NCI-H748 treated with DMSO at 0.1 percent for 48 hours (cell line): ENCODE data around the gene SIX5.
"Not testable (repeated sequence)": the region's sequence is repeated elsewhere in the genome, so short reads cannot be mapped to it uniquely, and the experiment has no call there.

ENCODE experiments used
- DNase-seq: peaks from one replicate; lab custom pipeline; 2025; lab: John Stamatoyannopoulos, UW

Gene SIX5

DNA sequence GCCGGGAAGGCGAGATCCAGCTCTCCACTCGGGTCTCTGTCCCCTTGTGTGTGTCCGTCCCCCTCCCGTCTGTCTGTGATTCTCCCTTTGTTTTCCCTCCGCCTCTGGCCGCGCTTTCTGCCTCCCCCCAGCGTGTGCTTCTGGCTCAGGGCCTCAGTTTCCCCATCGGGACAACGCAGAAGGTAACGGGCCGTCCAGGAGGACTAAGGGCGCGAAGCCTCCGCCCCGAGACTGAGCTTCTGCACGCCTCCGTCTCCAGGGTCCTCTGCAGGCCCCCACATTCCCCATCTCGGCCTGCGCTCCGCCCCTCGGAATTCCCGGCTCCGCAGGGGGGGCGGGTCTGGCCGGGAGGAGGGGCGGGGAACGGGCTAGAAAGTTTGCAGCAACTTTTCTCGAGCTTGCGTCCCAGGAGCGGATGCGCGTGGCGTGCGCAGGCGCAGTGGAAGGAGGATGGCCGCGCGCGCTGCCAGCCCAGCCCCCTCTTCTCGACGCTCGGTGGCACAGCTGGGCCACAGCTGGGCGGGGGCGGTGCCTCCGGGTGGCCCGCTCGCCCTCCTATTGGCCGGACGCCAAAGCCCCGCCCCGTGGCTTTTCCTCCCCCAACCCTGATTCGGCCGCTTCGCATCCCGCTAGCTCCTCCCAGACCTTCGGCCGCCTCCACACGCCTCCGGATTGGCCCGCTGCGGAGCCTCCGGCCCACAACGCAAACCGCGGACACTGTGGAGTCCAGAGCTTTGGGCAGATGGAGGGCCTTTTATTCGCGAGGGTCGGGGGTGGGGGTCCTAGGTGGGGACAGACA lies at the start of gene SIX5:
Gene SIX5 (minus strand): TSS at position 269 of the 799 bp plus-strand sequence. CDS start 408 bp downstream, outside the sequence.
- DNase-seq, result peak; percentile 94

DNA sequence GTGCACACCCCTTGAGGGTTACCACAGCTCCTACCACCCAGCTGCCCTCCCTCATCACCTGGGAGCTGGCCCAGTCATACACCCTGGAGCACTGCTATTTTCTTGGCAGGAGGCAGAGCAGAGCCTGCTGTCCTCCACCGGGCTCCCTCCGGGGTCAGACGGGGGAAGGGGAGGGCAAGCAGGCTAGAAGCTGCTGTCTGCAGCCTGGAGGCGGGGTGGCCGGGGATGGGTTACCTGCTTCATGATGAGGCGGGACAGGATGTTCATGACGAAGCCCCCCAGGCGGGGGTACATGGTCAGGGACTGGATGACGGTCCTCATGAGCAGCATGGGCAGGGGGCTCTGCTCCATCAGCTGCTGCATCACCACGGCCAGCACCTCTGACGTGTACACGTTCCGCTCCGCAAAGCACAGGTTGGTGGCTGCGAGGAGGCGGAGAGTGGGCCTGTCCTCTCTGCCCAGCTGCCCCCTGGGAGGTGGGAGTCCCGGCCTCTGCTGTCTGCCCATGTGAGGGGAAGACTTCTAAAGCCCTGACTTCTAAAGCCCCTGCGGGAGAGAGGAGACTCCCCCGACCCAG lies 48.8 kb upstream of the SIX5 start:
- DNase-seq, result no peak

DNA sequence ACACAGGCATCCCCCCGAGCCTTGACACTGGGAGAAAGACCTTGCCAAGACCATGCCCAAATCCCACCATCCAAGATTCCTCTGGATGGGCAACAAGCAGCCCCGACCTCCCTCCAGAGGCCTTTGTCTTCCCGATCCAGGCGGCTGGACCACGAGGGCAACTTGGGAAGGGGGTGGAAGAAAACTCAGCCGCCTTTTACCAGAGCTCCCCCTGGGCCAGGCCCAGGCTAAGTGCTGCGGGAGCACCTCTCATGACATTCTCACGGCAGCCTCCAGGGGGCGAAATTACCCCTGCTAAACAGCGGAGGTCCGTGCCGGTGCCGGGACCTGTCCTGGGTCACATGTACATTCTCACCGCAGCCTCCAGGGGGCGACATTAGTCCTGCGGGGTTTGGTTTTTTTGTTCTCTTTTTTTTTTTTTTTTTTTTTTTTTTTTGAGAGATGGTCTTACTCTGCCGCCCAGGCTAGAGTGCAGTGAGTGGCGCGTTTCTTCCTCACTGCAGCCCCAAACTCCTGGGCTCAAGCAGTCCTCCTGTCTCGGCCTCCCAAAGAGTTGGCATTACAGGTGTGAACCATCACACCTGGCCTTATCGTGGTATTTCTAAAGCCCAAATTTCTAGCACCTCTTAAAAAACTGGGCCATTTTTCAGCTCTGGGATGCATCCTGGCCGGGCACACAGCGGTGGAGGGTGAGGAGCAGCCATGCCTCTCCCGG lies 48.1 kb upstream of the SIX5 start:
- peak; percentile 83 for DNase-seq

DNA sequence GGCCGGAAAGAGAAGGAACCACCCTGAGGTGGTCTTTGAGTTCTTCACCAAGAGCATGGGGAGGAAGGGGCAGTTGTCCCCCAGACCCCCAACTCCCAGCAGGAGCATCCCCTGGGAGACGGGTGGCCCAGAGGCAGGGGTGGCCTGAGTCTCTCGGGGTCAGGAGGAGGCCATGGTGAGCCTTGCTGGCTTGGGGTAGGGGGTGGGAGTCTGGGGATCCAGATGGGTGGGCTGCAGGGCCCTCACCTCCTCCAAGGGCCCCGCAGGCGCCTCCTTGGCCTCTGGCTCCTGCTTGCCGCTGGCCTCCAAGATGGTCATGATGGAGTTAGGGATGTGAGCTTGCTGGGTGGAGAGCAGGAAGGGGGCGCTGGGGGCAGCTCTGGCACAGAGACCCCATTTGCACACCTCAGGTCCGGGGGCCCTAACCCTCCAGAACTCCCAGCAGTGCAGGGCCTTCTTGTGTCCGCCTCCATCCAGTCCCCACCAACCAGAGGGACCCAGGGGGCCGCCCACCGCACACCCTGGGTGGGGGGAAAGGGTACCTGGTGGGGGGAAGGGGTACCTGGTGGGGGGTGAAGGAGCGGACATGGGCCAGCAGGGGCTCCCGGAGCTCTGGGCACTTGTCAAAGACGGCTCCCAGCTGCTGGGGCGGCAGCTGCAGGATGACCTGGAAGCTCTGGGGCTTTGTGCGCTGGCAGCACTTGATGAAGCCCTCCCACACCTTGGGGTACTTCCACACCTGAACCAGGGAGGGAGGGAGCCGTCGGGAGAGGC lies 47.4 kb upstream of the SIX5 start:
- no peak for DNase-seq

DNA sequence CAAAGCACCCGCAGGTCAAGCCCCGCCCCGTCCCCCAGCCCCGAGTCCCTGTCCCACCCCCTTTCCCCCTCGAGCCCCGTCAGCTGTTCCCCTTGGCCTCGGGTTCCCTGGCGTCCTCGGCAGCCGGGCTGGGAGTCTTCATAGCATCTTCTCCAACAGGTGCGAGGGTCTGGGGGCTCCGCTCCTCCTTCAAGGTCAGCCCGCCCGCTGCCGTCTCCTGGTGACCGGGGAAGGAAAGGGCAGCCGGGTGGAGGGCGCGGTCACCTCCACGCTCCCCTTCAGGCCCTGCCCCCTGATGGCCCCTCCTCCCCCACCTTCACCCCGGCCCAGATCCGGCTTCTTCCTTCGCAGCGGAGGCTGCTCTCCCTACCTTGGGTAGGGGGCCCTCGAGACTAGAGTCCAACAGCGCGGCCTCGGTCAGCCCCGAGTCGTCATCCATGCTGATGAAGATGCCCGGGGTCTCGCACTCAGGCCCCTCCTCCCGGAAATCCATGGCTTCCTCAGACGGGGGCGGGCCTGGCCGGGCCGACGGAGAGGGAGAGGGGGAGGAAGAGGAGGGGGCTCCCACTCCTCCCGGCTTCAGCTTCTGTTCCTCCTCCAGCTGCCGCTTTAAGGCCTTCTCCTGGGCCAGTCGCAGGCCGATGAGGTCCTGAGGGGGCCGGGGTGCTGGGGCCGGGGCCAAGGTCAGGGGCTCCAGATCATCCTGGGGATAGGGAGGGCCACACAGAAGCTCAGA lies 46.6 kb upstream of the SIX5 start:
- DNase-seq, result no peak

DNA sequence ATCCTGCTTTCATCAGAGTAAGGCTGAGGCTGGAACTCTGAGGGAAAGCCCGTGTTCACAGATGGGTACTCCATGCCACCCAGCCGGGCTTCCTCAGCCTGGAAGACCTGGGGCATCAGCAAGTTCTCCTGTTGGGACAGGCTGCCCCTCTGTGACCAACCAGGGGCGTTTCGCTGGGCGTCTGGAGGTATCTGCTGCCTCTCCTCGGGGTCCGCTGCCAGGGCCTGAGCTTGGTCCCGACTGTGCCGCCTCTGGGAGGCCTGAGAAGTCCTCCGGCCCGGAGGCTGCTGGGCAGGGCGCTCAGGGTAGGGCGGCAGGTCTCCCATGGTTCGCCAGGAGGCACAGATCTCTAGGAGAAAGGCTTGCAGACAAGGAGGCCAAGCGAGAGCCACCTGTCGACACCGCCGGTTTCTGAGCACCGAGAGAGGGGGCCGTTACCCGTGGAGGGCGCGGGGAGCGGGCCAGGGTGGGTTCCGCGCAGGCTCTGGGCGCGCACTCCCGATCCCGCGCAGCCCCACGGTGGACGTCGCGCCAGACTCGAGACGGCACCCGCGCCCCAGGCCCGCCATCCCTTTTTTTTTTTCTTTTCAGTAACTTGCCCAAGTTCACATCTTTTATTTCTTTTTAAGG lies 45.9 kb upstream of the SIX5 start, which contains the start of gene RSPH6A:
Gene RSPH6A (minus strand): TSS at position 458 of the 630 bp plus-strand sequence. CDS start 132 bp downstream, at position 326.
- no peak for DNase-seq

DNA sequence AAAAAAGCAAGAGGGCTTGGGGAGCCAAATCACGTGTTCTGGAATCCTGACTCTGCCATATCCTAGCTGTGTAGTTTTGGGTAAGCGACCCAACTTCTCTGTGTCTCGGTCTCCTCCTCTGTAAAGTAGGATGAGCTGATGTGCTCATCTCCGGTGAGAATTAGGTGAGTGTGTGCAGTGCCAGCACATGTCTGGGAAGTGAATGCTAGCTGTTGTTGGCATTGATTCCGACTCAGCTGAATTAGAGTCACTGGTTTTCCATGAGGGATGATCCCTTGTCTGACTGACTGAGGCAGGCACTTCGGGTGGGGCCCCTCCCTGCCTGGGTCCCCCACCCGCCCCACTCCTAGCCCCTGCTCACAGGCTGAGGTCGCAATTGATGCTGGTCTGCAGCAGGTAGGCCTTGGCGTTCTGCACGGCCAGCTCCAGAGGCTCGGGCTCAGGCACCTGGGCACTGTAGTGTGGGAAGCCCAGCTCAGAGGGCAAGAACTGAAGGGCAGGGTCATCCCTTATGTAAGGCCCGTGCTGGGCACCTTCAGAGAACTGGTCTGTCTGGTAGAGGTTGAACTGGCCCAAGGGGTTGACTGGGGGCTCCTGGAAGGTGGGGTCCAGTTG lies 45.2 kb upstream of the SIX5 start:
- no peak for DNase-seq

DNA sequence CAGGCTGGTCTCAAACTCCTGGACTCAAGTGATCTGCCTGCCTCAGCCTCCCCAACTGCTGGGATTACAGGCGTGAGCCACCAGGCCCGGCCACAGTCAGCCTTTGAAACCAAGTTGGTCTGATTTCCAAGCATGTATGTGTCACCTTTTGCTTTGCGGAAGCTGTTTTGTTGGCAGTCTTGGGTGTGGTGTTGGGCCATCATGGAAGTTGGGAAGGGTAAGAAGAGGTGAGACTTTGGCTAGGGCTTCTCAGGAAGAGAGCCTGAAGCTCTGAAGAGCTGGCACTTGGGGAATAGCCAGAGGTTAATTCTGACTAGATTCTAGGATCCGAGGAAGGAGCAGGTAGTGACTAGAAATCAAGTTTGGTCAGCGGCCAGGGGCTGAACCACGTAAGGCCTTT lies 43.2 kb upstream of the SIX5 start:
- no peak for DNase-seq

DNA sequence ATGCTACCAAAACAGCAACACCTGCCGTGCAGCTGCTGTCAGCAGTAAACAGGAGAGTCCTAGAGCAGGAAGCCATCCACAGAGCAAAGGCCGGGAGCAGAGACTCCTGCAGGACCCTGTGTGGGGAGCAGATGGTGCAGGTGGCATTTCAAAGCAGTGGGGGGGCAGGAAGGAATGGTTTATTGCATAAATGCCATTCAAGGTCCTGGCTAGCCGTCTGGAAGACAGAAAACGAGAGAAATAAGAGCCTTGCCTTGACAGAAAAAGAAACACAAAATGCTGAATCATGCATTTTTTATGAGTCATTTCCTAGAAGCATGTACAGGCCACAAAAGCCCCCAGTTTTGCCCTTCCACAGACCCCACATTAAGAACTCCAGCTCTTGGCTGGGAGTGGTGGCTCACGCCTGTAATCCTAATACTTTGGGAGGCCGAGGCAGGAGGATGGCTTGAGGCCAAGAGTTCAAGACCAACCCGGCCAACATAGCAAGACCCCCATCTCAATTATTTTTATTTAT lies 40.6 kb upstream of the SIX5 start:
- no peak for DNase-seq

DNA sequence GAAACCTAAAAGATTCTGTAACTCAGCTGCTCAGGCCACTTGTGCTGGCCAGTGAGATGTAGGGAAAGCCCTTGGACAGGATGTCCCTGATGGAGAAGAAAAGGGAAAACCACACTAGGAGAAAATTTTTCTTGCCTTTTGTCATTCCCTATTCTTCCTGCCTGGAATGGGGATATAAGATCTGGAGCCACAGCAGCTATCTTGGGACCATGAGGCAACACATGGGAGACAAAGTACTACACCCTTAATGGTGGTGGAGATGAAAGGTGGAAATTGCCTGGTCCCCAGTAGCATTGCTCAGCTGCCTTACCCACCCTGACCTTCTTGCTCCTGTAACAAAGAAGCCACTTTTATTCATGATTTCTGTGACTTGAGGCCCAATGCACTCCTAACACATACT lies 36.7 kb upstream of the SIX5 start:
- no peak for DNase-seq

DNA sequence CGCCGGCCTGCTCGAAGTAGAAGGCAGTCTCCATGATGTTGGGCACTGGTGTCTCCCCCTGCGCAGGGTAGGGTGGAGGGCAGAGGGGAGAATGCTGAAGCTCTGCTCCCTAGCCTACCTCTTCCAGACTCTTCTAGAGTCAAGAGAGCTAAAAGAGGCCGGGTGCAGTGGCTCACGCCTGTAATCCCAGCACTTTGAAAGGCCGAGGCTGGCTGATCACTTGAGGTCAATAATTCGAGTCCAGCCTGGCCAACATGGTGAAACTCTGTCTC lies 35.8 kb upstream of the SIX5 start:
- no peak for DNase-seq

DNA sequence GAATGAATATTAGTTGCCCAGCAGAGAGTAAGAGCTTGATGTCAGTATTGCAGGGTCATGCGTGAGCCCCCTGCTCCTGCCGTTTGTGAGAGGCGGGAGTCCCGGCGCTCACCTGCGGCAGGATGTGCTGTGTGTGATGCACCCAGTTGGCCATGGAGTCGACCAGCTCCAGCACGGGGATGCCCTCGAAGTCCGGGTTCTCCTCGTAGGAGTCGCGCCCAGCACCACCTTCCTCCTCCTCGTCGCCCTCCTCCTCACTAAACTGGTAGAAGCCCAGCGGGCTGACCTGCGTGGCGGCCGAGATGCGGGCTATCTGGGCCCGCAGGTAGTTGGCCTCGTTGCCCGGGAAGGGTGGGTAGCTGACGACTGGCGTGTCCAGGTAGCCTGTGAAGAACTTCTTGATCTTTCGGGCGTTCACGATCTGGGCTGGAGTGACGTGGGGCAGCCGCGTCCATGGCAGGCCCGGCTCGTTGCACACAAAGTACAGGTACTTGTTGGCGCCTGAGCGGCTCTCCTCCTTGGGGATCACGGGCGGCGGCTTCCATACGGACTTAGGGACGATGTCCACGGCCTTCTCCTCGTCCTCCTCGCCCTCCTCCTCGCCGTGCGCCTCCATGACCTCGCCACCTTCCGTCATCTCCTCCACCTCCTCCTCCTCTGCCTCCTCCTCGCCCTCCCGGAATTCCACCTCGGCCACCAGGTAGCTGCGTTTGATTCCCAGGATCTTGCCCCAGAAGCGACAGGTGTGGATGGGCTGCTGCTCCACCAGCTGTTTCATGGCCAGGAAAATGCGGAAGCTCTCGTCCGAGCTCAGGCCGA lies 35.3 kb upstream of the SIX5 start:
- no peak for DNase-seq

DNA sequence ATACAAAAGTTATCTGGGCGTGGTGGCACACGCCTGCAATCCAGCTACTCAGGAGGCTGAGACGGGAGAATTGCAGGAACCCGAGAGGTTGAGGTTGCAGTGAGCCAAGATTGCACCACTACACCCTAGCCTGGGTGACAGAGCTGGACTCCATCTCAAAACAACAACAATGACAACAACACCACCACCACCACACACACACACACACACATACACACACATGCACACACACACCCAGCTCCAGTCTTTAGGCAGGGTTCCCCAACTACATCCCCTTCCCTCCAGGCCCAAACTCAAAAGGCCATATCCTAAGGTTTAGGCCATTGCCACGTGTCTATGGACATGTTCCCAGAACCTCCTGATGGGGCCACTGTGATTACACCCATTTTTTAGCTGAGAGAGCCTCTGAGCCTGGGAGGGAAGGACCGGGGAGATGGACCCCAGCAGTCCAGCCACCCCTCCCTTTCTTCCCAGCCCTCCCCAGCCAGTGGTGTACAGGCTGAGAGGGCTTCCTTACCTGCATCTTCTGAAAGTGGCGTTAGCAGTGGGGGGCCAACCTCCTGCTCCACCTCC lies 32.6 kb upstream of the SIX5 start:
- no peak for DNase-seq

DNA sequence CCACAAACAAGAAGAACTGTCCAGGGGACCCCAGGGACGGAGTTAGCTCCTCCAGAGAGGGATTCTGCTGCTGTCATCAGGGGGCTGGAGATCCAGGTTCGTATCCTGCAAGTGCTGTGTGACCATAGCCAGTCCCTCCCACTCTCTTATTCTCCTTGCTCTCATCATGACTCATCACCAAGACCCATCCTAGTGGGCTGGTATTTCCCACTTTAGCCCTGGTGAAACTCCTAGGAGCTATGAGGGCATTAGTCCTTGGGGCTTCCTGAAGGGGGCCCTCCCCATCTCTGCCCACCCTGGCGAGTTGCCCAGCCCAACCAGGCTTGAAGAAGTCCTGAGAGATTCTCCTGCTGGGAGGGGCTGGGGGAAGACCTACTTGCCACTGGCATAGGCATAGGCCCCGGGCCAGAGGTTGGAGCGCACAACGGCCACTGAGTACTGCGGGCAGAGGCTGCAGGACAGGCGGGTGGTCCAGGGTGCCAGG lies 31.1 kb upstream of the SIX5 start:
- no peak for DNase-seq

DNA sequence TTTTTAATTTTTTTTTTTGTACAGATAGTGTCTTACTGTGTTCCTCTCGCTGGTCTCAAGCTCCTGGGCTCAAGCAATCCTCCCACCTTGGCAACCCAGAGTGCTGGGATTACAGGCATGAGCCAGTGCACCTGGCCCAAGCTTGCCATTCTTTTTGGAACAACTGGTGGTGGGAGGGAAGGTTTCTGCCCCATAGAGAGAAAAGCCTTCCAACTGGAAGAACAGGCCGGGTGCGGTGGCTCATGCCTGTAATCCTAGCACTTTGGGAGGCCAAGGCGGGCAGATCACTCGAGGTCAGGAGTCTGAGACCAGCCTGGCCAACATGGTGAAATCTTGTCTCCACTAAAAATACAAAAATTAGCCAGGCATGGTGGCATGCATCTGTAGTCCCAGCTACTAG lies 30.5 kb upstream of the SIX5 start:
- not testable (repeated sequence) for DNase-seq

DNA sequence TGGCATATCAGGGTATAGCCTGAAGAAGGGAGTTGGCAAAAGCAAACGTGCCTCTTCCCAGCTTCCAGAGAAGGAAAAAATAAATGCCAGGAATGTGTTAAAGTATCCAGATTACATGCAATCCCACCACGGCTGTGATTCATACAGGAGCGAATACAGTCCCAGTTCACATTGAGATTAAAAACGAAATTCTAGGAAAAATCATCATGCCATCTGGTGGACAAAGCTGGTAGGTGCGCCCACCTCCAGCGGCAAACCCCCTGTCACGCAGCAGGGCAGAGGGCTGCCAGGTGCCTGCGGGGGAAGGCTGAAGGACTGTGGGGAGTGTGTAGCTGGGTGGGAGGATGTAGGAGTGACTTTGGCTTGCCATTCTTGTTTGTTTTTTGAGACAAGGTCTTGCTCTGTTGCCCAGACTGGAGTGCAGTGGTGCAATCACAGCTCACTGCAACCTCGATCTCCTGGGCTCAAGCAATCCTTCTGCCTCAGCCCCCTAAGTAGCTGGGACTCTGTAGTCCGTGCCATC lies 30.0 kb upstream of the SIX5 start:
- DNase-seq, result peak; percentile 67

DNA sequence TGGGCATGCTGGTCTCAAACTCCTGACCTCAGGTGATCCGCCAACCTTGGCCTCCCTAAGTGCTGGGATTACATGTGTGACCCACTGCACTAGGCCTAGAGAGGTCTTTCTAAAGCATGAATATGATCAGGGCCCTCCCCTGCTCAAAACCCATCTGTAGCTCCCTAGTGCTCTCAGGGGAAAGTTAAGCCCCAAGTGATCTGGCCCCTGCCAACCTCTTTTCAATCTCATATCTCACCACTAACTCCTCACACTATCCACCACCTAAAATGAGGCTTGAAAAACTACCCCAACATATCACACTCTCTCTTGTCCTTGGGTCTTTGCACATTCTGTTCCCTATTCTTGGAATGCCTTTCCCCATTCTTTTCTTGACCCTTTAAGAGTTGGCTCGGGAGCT lies 25.6 kb upstream of the SIX5 start:
- no peak for DNase-seq

DNA sequence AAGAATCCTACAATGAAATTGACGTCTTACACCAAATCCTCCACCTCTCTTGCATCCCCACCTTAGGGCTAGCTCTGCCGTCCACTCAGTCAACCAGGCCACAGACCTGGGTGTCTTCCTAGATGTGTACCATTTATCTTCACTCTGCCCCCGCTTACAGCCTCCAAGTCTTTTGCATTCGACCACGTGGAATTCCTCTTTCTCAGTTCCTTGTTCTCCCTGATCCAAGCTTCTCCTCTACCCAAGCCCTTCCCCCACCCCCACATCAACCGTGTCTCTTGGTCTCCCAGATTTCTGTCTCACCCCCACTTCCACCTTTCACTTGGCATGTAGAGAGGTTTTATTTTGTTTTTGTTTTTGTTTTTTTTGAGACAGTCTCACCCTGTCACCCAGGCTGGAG lies 24.8 kb upstream of the SIX5 start:
- no peak for DNase-seq

DNA sequence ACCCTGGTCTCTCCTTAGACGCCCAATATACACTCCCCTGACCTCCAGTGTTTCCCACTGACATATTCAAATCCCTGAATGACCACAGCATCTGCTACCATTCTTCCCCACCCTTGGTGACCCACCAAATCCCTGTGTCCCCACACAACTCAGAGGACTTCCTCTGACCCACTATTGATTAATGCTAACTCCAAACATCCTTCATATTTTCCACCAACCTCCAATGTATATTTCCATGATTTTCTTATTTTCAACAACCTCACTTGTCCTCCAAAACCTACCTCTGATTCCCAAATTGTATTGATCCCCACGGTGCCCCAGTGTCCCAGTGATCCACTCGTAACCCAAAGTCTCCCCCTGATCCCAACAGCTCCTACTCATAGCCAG lies 24.1 kb upstream of the SIX5 start:
- DNase-seq, result no peak
